GM18873 (cell line): ENCODE data around the gene RAMAC.
"Not testable (repeated sequence)": the region's sequence is repeated elsewhere in the genome, so short reads cannot be mapped to it uniquely, and the experiment has no call there.

Experiments used
- ATAC-seq: cut with Tn5 transposase; IDR thresholded peaks from one replicate; pipeline ENCODE4 v1.9.1; 2021; ENCODE audit warnings: mild to moderate bottlenecking, moderate library complexity, moderate number of reproducible peaks; ENCODE audit not compliant: unreplicated experiment, low FRiP score

RAMAC gene

DNA sequence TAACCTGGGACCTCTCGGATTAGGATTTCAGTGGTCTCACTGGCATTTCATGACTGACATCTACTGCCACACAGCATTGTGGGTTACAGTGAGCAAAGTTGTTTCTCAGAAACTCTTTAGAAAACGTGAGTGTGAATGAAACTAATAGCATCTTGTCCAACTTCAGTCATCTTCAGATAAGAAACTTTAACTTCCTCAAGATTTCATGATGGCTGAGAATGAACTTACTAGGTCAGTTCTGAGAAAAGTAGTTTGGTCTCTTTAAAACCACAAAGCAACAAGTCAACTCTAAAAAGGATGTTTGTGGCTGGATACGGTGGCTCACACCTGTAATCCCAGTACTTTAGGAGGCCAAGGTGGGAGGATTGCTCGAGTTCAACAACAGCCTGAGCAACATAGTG, 19.3 kb upstream of the RAMAC start:
- ATAC-seq, result no peak

DNA sequence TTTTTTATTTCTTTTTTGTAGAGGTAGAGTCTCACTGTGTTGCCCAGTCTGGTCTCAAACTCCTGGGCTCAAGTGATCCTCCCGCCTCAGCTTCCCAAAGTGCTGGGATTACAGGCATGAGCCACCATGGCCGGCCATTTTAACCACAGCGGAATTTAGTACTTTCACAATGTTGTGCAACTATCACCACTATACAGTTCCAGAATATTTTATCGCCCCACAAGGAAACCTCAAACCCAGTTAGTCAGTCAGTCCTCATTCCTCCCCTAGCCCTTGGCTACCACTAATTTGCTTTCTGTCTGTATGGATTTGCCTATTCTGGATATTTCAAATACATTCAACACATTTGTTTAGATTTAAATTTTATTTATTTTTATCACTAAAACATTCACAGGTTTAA, 17.9 kb upstream of the RAMAC start:
- no peak for ATAC-seq

DNA sequence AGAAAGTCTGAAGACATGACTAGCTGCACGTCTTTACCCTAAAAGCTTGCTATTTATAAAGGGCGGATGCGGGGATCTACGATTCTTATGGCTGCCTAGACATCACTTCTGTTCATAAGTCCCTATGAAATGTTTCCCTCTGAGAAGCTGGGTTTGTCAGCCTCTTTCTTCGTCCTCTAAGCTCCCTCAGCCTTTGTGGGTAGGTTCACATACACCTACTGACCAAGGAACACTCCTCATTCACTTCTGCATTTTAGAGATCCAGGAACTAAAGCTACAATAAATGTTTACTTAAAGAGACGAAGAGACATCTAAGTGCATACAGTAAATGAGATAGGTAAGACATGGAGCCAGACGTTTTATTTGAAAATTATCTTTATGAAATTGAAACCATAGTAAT, 16.7 kb upstream of the RAMAC start:
- ATAC-seq, result no peak

DNA sequence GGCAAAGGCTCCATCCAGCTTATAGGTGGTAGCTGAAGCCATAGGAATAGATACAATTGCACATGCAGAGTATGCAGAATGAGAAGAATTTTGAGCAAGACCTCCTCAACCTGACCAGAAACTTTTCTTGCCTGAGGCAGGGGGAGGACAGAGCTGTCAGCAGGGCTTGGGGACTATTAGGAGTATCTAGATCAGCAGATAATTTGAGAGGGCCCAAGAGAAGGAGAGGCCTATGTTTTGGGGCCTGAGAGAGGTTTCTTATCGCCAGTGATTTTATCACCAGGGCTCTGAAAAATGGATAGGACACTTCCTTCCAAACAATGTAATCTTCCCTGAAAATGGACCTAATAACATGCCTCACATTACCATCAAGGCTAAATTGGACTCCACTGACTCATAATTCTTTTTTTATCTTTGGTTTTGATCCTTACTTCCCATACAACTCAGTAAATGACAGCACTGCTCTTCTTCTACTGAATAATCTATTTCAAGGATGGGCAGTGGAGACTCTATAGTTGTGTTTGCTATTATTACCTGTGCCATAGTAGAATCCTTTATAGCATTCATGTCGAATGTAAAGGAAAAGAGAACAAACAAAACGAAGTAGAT, 15.8 kb upstream of the RAMAC start:
- ATAC-seq, result no peak

DNA sequence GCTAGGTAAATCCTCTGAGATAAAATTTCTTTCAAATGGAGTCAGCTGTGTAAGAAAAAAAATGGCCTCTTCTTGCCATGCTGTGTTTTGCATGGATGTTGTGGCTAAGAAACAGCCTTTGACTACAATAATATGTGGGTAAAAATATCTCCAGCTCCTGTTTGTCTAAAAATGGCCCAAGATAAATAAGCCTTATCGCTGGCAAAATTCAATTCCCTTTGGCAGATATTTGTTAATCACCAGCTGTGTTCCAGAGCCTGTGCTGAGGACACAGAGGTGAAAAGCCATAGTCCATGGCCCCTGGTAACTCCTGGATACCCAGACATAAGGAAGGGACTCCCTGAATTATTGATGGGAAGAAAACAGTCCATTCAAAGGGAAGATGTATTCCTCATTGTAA, 15.3 kb upstream of the RAMAC start:
- no peak for ATAC-seq

DNA sequence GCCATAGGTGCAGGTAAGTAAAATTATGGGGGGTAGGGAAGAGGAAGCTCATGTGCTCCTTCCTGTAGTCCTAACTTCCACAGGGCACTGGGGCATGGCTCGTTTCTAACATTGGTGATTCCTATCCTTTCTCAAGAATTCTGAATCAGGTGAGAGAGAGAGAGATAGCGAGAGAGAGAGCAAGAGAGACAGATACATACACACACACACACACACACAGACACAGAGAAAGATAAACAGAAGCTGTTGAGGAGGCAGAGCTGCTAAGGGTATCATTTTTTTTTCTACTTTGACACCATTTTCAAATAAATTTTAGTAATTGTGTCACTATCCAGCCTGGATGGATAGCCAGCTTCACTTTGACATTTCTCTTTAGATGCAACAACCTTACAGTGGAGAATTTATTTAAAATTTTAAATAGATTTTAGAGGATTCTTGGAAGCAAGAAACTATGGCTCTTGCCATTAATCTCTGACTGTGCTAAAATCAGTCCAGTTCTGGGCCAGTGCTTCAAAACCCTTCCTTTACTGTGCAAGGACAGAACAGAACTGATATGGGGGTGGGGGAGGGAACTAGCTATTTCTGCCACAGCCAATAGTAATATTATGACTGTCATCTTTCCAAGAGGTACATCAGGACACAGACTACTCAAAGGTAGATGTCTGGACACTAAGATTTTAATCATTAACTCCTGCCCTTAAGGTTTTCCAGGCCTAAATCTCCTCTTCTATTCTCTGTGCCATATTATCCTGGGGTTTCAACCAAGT, 14.6 kb upstream of the RAMAC start:
- ATAC-seq, result no peak

DNA sequence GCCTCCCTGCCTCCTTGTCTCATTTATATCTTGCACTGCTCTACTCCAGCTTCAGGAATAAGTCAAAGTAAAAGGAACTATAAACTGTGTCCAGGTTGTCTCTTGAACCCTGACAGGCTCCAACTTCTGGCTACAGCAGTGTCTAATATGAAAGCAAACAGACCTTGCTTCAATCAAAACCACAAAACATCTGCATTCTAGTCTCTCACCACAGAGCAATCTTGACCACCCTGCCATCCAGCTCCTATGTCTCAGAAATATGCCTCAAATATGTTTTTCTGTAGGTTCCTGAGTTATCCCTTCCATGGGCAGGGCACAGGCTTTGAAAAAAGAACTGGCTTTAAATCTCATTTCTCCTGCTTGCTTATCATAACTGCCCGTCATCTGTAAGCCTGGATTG, 13.0 kb upstream of the RAMAC start:
- ATAC-seq, result no peak

DNA sequence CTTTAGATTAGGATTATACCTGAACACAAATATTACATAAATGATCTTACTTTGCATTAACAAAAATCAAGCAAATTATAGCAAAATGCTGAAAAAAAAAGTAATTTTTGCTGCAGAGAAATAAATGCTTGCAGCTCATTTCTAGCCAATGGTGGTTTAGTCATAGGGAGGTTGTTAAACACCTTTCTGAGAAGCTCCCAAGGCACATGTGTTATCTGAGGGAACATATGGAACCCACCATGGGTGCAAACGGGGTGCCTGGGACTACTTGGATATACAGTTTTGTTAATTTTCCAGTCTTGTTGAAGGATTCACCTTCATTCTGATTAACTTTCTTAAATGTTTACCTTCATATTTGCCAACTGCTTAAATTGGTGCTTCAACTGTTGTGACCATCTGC, 8.9 kb upstream of the RAMAC start:
- ATAC-seq, result no peak

DNA sequence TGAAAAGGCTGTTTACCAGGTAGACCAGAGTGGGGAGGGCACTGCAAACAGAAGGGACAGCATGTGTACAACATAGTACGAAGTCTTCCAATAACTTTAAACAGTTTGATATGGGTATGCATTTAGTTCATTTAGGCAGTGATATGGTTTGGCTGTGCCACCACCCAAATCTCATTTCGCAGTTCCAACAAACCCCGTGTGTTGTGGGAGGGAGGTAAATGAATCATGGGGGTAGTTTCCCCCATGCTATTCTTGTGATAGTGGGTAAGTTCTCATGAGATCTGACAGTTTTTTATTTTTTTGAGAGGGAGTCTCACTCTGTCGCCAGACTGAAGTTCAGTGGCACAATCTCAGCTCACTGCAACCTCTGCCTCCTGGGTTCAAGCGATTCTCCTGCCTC, 7.6 kb upstream of the RAMAC start:
- no peak for ATAC-seq

DNA sequence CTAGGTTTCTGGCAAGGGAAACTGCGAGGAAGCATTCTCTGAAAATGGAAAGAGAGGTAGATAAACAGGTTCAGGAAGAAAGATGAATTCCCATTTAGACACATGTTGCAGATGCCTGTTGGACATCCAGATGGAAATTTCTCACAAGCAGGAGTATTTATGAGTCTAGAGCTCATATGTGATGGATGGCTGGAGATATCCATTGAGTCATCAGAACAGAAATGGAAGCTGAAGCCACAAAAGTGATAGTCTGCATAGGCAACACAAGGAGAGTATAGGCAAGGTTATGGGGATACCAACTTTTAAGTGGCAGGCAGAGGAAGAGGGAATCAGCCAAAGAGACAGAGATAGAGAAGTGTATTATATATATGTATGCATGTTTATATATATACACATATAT, 6.3 kb upstream of the RAMAC start:
- no peak for ATAC-seq

DNA sequence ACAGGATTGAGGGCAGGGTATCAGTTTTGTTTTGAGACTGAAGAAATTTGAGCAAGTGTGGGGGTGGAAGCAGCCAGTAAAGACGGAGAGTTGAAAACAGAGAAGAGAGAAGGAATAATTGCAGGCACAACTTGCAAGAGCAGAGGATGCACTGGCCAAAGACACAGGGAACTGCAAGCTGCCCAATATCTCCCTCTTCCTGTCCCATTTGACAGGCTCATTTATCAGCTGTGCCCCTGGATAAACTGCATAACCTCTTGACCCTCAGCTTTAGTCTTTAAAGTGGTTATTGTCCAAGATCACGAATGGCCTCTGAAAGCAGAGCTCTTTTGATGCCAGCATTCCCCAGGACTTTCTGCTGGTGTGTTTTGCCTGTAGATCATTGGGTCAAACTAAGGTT, 5.0 kb upstream of the RAMAC start:
- ATAC-seq, result no peak

DNA sequence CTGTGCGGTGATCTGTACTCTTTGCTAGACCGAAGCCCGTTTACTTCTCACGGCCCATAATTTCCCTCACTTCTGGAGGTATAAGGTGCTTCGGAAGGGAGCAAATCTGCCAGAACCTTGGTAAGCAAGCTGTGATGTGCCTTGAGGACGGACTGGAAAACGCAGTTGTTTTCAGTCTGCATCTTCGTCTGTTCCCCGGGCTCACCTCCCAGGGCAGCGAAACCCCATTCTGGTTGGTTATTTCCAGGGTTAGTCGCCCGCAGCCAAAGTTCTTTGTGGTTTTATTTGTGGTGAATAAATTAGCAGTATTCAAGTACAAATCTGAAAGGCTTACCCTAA, 401 bp downstream of the RAMAC start:
- no peak for ATAC-seq

DNA sequence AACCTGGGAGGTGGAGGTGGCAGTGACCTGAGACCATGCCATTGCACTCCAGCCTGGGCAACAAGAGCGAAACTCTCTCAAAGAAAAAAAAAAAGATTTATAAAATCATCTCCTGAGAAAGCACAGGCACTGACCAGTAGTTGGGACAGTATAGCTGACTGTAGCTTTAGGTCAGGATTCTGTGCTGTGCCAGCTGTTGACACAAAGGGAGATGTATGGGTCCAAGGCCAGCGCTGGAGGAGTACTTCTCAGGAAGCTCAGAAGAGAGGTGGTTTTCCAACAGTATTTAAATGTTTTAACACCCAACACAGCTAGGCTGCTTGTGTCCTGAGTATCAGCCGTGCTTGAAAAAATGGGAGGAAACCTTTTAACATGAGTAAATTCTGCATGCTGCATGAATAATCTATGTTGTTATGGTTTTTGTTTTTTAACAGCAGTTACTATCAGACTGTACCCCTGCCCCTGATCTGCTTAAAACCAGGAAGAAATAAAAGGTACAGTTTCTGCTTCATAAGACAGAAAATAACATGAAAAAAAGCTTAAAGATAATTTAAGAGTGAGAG, 6.5 kb downstream of the RAMAC start:
- no peak for ATAC-seq

DNA sequence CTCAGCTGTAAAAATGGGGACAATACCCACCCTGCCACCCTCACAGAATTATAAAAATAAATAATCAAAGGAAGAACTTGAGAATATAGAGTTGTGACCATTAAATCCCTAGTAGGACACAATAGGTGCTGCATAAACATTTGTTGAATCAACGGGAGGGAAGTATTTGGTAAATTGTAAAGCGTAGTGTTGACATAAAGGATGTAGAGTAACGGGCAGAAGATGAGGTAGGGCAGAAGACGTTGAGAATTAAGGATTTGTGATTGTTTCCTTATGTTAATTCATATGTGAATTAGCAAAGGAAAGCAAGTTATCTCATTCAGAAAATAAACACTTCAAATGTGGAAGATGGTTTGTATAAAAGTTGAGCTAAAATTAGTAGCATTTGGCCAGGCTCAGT, 7.1 kb downstream of the RAMAC start:
- ATAC-seq, result no peak

DNA sequence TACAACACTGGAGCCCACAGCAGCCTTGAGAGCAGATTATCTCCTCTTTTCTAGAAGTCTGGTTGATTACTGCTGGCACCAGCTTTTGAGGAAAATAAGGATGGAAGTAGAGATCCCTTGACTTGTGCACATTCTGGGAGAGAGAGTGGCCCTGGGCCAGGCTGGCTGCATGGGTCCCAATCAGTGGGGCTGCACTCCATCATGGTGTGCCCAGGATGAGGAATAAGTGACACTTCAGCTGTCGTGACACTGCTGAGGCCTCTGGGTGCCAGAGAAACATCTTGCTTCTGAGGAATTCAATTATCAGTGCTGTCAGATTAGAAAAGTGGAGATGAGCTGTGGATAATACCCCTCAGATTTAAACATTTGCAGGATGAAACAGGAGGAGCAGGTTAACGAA, 9.1 kb downstream of the RAMAC start:
- ATAC-seq, result no peak

DNA sequence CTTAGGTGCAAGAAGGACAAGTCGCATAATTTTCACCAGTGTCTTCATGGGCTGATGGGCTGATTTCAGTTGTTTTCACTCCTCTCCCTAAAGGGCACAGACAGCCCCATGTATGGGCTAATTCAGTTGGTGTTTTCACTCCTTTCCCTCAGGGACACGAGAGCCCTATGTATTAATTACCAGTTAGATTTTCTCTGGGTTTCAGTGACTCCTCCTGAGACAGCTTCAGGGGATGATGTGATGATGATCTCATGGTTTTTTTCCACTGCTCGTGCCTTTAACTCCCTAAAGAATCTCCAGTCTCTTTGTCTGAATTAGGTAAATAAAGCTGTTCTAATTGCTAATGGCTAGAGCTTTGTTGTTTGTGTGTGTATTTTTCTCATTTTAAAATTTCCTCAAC, 9.9 kb downstream of the RAMAC start:
- no peak for ATAC-seq

DNA sequence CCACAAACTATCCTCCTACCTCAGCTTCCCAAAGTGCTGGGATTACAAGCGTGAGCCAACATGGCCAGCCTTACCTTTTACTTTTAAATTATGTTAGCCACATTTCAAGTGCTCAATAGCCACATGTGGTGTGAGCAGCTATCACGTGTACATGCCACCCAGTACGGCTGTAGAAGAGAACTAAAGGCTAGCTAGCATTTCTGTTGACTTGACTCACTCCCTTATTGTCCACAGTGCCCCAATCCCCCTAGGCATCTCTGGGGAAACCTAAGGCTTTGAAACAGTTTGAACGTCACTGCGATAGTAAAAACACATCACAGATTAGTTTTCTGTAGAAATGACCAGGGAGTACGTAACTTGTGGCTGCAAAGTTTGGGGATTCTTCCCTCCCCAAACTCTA, 13.4 kb downstream of the RAMAC start:
- no peak for ATAC-seq

DNA sequence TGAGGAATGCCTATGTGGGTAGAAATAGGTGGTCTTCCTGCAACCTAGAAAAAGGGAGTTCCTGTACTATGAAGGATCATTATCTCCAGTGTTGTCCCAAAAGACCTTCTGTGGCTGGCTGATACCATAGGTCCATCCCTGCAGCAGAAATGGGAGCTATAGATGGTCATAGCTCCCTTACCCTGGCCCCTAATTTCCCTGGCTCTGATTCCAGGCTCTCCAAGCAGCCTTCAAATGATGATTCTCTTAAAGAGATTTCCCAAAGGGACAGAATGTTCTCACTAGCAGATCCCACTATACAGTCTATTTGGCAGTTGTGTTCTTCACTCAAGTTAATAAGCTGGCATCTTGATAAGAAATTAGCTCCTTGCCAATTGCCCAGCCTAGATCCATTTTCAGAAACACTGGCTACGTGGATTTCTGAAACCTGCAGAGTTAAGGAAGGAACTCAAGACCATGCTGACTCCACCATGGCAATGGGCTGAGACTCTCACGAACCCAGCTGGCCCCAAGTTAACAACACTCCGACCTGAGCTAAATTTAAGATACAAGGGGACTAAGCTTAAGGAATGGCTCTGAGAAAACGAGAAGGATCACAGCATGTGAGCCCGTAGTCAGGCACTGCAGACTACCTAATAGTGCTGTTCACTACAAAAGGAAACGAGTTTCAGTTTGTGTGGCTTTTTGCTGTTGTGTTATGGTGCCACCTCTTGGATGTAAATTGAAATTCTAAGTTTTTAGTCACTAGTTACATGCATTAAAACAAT, 14.1 kb downstream of the RAMAC start:
- no peak for ATAC-seq

DNA sequence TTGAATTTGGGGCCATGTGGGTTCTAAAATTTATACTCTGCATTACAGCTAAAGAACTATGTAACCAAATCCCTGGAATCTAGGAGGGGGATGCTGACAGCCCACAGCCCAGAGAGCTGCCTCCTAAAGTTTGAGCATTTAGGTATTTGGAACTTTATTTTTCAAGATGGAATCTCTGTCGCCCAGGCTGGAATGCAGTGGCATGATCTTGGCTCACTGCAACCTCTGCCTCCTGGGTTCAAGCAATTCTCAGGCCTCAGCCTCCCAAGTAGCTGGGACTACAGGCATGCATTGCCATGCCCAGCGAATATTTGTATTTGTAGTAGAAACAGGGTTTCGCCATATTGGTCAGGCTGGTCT, 14.6 kb downstream of the RAMAC start:
- ATAC-seq, result not testable (repeated sequence)

DNA sequence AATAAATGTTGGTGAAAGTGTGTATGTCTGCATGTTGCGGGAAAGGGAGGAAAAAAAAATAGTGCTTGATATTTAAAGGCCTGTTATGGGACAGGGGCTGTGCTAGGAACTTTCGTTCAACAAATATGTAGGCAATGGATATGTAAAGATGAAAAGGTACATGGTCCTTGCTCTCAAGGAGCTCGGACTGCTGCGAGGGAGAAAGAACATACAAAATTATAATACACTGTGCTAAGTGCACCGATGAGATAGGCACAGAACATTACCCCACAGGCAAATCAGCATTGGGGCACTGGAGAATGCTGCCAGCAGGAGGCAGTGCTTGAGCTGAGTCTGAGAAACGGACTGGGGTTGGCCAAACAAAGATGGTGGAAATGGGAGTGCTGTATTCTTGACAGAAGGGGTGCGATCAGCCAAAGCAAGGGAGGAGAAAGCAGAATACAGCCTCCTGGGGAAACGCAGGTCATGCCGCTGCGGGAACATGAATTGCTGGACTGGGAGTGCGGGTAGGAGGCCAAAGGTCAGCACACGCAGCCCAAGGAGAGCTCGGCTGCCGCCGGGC, 24.8 kb downstream of the RAMAC start:
- ATAC-seq, result peak; percentile 51
